GM19463 (cell line): ENCODE measurements around the gene CHST1.
A peak's percentile ranks its signal among the peaks of the same experiment; 100 is the strongest.

ENCODE experiments used
- ATAC-seq: cut with Tn5 transposase; IDR thresholded peaks from one replicate; pipeline ENCODE4 v1.9.1; 2021; ENCODE audit warnings: mild to moderate bottlenecking, moderate library complexity; ENCODE audit not compliant: unreplicated experiment

Gene CHST1

DNA sequence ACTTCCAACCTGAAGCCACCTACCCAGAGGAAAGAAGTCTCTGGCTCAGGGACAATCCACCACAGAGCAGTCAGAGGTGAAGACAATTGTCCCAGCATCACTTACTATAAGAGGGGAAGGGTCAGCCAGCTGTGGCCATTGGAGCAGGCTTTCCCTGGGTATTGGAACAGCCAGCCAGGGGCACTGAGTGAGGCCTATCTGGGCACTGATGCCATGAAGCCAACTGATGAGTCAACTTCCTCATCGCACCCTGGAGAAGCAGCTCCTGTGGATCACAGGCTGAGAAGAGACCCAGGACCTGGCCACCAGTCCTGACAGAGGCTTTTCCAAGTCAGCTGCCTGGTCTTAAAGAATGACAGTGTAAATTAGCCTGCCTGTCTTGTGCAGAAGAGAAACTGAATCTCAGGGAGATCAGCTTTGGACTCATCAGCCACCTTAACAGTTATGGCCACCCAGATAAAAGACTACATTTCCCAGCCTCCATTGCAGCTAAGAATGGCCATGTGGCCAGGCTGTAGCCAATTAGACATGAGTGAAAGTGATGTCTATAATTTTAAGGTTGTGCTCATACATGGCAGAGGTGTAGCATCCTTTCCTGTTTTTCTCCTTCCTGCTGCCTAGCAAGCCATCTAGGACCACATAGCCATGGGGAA is 19.0 kb downstream of the CHST1 start:
- ATAC-seq, result peak; percentile 61

DNA sequence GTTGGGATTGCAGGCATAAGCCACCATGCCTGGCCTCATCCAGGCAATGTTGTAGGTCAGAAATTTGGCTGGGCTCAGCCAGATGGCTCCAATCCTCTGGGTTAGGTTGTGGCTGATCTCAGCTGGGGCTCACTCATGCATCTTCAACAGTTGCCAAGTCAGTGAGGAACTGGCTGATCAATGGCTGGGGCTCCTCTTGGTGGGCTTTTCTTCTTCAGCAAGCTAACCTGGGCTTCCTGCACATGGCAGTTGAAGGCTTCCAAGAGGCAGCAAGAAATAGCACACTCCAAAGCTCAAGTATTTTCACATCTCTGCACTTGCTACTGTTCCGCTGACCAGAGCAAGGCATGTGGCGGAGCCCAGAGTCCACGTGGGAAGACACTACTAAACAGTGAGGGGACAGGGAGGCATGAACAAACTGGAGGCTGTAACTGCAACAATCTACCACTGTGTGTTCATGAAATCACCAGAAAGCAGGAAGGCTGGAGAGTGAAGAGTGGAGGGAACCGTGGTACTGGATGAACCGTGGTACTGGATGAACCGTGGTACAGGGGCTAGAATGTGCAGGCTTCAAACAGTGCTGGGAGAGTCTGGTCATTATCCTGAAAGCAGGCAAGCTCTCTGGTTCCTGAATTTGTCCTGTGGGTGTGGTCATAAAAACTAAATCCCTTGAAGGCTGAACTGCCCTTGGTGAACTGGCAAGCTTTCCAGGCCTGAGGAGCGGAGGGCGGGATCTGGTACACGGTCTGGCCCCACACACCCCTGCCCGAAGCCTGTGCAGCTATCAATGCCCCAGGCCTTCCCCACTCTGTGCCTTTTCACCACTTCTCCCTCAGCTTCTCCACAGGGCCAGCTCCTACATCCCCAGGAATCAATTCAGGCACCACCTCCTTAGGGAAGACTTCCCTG is 20.2 kb downstream of the CHST1 start:
- ATAC-seq, result no peak

DNA sequence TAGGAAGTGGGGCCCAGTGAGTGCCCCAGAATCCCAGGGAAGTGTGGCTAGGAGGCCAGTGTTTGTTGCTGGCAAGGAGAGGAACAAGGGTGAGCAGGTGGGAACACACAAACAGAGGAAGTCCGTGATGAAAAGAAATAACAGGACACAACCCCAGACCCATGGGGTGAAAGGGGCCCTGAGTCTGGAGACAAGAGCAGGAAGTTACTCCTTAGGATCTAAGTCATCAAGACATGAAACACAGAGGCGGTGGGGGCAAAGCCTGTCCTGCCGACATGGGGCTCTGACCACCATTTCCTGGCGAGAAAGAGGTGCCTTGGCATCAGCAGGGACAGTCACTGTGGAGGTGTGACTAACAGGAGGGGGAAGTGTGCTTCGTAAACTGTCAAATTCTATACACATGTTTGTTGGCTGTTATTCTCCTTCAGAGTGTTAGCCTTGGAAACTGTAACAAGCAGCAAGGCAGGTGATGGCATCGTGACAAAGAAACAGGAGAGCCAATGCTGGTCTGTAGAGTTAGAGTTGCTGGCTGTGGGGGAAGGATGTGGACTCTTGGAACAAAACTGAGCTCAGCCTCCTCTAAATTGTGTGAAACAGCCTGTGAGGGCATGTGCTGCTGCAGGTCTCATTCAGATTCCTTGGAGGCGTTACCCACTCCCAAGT is 21.7 kb downstream of the CHST1 start:
- ATAC-seq, result no peak

DNA sequence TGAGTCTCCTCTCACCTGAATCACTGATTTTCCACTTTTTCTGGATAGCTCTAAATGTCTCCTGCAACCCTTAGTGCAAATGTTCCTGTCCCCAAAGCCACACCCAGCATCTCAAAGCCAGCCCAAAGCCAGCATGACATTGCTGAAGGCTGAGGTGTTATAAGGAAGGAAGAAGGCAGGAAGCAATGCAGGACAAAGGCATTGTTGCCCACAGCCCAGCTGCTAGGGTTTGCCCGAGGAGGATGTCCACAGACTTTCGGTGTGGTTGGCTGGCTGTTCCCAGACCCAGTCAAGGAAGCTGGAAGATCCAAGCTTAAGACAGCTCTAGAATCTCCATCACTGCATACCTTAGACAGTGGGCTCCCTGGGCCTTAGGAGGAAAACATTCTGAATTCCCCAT is 23.5 kb downstream of the CHST1 start:
- no peak for ATAC-seq

DNA sequence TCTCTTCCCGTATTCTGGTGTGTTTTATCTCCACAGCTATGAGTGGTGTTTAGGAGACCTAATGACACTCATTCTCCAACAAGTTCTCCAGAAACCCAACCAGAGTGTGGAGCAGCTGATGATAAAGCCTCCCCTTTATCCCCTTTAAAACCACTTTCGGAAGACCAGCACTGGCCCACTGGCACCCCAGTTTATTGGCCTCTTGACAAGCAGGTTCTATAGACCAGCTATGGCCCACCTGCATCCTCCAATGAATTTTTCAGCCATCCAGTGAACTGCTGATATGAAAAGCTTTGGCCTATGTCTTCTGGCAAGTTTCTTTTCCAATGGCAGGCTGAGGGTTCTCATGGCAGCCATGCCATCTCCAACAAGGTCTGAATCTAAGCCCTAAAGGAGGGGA is 27.4 kb downstream of the CHST1 start:
- no peak for ATAC-seq

DNA sequence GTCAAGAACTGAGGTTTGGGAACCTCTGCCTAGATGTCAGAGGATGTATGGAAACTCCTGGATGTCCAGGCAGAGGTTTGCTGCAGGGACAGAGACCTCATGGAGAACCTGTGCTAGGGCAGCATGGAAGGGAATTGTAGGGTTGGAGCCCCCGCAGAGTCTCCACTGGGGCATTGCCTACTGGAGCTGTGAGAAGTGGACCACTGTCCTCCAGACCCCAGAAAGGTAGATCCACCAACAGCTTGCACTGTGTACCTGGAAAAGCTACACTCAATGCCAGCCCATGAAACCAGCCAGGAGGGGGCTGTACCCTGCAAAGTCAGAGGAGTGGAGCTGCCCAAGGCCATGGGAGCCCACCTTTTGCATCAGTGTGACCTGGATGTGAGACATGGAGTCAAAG is 29.5 kb downstream of the CHST1 start:
- ATAC-seq, result no peak

DNA sequence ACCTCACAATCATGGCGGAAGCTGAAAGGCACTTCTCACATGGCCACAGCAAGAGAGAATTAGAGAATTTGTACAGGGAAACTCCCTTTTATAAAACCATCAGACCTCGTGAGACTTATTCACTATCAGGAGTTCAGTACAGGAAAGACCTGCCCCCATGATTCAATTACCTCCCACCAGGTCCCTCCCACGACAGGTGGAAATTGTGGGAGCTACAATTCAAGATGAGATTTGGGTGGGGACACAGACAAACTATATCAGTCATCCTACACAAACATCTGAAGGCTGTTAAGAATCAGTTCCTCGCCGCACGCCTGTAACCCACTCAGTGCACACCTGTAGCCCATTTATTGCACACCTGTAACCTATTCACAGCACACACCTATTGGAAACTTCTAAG is 39.8 kb downstream of the CHST1 start:
- no peak for ATAC-seq

DNA sequence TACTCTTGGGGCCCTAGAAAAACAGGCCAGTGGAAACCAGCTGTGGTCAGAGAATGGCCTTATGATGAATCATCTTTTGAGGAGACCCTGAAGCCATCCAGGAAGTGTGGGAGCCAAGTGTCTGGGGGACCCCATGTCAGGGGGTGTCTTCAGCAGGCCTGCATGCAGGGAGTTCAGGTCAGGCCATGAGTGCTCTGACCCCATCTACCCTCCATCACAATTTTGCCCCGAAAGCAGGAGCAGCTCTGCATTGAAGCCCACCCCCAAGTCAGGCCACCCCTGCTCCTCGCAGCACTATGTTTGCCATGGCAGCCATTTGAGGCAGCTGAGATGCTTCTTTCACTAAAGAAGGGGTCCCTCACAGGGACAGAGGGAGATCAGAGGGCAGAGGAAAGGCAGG is 41.3 kb downstream of the CHST1 start:
- no peak for ATAC-seq

DNA sequence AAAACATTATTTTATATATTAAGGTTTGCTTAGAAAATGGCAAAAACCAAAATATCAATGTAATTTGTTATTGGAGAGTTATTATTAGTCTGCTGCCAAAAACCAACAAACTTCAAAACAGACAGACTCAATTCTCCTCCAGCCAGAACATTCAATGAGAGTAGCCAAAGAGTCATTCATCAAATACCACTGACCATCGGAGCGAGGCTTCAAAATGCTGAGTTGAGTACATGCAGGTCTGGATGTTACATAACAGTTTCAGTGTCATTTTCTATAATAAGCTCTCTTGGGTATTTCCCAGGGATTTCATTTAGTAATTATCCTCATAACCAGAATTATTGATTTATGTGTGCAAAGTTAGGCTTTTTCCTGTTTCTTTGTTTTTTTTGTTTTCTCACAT is 42.6 kb downstream of the CHST1 start:
- ATAC-seq, result no peak

DNA sequence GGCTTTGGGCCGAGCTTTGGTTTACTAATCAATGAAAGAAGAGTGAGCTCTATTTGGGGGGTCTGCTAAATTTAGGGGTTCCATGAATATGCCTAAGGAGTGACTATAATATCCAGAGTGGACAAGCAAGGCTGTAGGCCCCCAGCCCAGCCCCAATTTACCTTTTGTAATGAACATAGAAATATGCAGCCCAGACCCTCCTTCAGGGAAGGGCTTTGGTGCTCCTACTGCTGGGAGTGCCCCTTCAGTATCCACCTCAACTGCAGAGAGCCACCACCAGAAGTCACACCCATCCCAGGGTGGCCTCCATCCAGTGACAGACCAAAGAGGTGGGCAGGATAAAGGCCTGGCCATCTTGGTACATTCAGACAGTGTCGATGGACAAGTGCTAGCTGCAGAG is 43.1 kb downstream of the CHST1 start:
- no peak for ATAC-seq

DNA sequence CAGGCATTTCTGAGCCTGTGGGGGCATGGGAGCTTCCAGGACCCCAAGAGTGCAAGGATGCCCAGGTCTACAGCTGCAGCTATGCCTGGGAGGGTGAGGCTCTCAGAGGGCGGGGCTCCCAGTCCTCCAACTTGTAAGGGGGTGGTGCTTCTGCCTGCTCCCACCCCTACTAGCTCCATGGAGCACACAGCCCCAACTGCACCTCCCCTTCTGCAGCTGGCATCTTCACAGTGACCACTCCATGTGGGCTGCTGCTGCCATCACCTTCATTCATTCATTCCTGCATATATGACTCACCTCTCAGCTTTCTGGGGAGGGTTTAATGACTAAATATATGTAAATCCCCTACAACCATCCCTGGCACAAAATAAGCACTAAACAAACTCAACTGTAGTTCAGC is 43.8 kb downstream of the CHST1 start:
- ATAC-seq, result no peak

DNA sequence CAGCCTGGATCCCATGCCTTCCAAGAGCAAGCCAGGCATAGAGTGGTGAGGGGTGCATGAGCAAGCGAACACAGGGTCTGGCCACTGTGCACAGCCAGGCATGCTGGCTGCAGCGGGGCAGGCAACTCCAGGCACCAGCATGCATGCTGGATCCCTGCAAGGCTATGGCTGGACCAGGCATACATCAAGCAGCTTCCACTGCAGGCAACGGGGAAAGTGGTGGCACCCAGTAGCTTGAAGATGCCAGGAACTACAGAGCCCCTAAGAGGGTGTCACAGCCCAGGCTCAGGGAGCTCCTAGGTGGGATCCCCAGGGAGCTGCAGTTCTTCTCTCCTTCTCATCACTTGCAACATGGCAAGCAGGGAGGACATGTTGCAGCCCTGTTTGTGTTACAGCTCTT is 45.2 kb downstream of the CHST1 start:
- ATAC-seq, result no peak

DNA sequence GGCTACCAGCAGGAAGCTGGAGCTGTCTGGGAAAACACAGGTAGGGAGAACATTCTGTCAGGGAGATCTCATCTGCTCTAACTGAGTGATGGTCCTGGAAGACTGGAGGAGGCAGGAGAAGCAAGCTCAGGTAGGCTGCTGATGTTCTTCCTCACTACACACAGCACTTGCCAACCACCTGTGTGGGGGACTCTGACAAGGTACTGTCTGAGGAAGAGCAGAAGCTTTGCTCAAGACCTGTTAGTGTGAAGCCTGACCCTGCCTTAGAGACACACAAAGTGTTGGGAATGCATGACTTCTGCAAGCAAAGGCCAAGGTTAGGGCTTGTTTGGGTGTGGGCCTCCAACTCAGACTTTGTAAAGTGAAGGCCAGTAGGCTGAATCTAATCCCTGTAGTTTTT is 46.5 kb downstream of the CHST1 start:
- ATAC-seq, result no peak

DNA sequence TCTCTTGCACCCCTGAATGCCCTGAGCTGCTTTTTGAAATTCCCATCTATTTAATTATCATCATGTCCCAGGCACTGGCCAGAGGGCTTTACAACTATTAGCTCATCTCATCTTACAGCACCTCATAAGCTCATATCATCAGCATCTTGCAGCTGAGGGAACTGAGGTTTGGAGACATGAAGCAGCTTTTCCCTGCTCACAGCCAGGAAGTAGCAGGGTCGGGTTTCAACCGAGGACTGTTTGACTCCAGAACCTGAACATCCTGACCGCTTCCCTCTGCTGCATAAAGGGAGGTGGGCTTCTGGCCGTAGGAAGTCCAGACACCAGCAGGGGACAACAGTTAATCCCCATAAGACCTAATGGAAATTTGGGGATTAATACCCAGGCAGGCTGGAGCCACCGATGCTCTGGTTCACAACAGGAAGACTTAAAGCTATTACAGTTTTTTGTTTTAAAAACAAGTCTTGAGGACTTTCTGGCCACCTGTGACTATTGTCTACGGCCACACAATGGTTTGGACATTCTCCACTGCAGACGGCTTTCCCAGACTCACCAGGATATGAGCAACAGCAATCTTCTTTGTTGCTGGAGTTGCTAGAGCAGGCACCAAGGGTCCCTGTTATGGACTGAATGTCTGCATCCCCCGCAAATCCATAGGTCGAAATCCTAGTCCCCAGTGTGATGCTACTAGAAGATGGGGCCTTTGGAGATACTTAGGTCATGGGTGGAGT is 47.4 kb downstream of the CHST1 start:
- ATAC-seq, result no peak

DNA sequence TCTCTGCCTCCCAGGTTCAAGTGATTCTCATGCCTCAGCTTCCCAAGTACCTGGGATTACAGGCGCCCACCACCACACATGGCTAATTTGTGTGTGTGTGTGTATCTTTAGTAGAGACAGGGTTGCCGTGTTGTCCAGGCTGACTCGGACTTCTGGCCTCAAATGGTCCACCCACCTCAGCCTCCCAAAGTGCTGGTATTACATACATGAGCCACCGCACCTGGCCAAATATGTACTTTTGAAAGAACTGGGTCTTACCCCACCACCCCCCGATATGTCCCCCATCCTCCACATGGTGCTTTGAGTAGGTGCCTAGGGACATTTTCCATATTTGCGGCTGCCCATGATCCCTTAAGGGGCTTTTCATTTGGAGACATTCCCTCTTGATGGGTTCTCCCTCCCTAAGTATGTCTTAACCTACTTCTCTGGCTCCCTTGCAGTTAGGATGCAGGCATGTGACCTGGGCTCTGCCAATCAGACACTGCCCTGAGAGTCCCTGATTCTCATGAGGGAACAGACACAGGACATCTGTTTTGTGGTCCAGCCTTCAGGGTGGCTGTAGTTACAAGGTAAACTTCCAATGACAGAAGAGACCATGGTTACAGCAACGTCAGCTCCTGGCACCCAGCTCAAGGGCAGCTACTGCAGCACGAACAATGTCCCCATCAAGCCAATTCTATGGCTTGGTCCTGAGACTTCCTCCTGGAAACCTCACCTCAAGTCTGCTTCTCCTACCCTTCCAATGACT is 48.4 kb downstream of the CHST1 start:
- ATAC-seq, result no peak

DNA sequence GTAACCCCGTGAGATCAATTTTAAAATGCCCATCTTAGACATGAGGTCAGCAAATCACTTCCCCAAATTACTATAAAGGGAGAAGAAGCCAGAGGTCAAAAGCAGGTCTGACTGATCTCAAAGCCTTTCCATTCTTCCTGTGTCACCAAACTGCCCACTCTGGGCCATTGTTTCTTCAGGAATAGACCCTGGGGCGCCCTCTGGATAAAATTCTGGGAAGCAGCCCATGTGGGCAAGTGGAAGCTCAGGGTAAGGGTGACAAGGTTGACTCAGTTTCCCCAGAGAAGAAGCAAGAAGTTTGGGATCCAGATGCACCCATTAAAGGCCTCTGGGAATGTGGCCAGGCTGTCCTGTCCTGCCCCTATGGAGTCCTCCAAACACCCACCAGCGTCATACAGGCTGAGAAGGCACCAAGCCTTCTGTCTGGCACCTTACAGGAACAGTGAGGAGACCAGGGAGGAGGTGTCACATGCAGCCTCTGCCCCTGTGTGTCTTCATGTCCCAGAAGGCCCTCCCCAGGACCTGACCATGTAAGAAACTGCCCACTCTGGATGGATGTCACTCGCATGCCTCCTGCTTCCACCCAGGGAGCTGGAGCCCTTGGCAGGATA is 50.1 kb downstream of the CHST1 start:
- no peak for ATAC-seq

DNA sequence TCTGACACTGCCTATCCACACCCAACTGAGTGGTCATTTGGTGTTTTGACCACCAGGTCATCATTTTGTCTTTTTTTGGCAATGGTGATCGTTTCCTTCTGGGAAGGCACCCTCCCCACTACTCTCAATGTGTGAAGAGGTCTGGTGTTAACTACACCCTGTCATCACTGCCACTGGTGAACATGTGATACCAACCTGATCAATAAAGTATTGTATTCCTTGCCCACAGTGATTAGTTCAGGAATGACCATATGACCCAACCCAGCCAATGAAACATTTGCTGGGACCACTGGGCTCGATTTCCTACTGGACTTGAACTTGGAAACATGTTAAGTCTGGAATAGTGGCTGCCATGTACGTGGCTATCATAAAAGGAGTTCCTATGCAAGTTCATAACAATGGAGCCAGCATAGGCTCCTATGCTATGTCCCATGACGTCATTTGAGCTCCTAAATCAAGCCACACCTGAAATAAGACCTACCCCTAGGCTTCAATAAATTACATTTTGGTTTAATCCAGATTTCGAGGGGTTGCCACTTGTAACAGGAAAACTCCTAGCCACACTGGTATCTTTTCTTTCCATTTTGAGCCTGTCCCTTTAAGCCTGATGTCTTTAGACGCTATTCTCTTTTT is 51.1 kb downstream of the CHST1 start:
- ATAC-seq, result no peak

DNA sequence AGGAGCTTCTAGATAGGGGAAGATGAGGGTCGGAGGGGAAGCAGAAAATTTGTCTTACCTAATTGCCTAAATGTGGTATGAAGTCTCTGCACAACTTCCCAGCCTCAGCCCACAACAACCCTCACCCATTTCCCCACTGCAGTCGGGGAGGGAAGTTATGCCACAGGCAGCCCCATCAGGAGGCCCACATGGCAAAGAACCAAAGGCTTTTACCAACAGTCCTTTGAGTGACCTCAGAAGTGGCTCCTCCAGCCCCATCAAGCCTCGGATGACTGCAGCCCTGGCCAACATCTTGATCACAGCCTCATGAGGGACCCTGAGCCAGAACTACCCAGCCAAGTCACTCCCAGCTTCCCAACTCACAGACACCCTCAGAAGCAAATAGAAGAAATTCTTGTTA is 54.8 kb downstream of the CHST1 start:
- ATAC-seq, result no peak

DNA sequence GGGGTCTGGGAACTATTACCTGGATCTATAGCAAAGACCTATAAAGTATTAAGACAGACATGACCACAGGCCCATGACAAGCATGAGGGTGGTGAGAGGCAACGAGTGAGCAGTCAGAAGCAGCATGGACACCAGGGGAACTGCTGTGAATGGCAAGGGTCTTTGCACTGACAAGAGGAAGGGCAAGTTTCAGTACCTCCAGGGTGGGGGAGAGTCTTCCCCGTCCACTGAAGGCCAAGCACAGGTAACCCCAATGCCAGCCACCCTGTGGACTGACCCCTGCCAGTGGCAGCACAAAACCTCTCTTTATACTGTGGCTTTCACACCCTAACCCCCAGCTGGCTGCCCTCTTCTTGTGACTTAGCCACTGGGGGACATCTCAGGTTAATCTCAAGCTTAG is 55.5 kb downstream of the CHST1 start:
- ATAC-seq, result no peak

DNA sequence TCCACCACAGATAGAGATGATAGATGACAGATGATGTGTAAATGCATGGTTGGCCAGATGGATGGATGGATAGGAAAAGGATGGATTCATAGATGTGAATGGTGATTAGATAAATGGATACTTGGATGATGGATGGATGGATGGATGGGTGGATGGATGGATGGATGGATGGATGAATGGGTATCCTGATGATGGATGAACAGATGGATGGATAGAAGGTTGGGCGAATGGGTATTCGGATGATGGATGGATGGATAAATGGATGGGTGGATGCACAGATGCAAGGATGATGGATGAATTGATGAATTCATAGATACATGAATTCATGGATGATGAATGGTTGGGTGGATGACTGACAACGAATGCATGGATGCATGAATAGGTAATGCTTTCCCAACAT is 56.1 kb downstream of the CHST1 start:
- no peak for ATAC-seq
